ENCODE results near the gene TGFBR3L. TPM values are rescaled to one million over a fixed set of nuclear protein-coding genes. Genes with fewer than 3 reads are reported as not detected.

TGFBR3L gene
- total and polyA plus RNA-seq, 2 of the 8 experiments (the other 6 are each of a cell fraction or from before 2014, with no cell fraction given) = 3.1 to 3.7 TPM

- Histone ChIP-seq H3K18ac (ENCODE audit: extremely low read depth, low read length) (no peak overlapping the region; the same call in none of the 2 replicates), H3K79me1 (ENCODE audit: low read depth, low read length) (no peaks in the 10 kb centered on the region; the same call in 1 of the 2 replicates), H4K20me1 (replicated peaks in 1 of 2; ENCODE audit: control insufficient read depth in 1 of 2, insufficient read depth in 2 of 2, low read length in 2 of 2) (peaks cover 4 to 10% of the 10 kb centered on the region in 2 experiments), H2AFZ (ENCODE audit: low read length) (no peak overlapping the region), H3K27me3 (replicated peaks in 1 of 4; ENCODE audit: control insufficient read depth in 3 of 4, extremely low read depth in 1 of 4, insufficient read depth in 3 of 4, low read length in 3 of 4) (peaks cover 2 to 33% (median 22%) of the 10 kb centered on the region in 4 experiments), H3K23ac (ENCODE audit: insufficient read length) (no peak overlapping the region), H3K9me3 (ENCODE audit: insufficient read depth in 2 of 2, low read depth in 1 of 2, low read length in 1 of 2) (no peaks in the 10 kb centered on the region), H3K27ac (ENCODE audit: low read depth, low read length) (no peak overlapping the region; the same call in 1 of the 2 replicates), H3K4me2 (ENCODE audit: insufficient read depth in 1 of 2, low read depth in 2 of 2, low read length in 2 of 2) (peak overlapping the region; percentile 75 to 86), H3K4me3 (ENCODE audit: extremely low read depth in 1 of 4, insufficient read depth in 2 of 4, low read depth in 3 of 4, low read length in 4 of 4) (peak overlapping the region; percentile 26 to 61 (median 44)), H4K8ac (ENCODE audit: extremely low read depth, insufficient read depth, low read length) (peak overlapping the region; percentile 79; the same call in 1 of the 2 replicates), H2BK15ac (ENCODE audit: low read length) (no peak overlapping the region), H2BK120ac (replicated peaks; ENCODE audit: low read depth, low read length) (no peak overlapping the region), H2AK5ac (ENCODE audit: low read depth, low read length) (no peak overlapping the region), H2BK20ac (ENCODE audit: low read length) (no peak overlapping the region), H4K91ac (replicated peaks; ENCODE audit: insufficient read length, low read length) (no peak overlapping the region), H2BK5ac (ENCODE audit: low read depth, low read length) (peak overlapping the region; percentile 24; the same call in 1 of the 2 replicates), H3K23me2 (ENCODE audit: low read depth, low read length) (peaks cover 13% of the 10 kb centered on the region), H3K36me3 (ENCODE audit: control insufficient read depth in 2 of 4, insufficient read depth in 4 of 4, low read length in 3 of 4) (no peaks in the 10 kb centered on the region), H3K9ac (replicated peaks in 1 of 4; ENCODE audit: extremely low read depth in 1 of 4, low read depth in 3 of 4, low read length in 3 of 4) (peak overlapping the region in 1 of 4 experiments; percentile 29; a peak in 1 of 7 replicates), H4K5ac (ENCODE audit: insufficient read length, low read depth, low read length) (peak overlapping the region; percentile 51), H3K14ac (ENCODE audit: insufficient read length) (no peak overlapping the region), H3K79me2 (ENCODE audit: control insufficient read depth in 1 of 2, insufficient read depth in 2 of 2, low read length in 2 of 2) (no peaks in the 10 kb centered on the region), H2BK12ac (ENCODE audit: low read depth, low read length) (no peak overlapping the region), H3K56ac (replicated peaks; ENCODE audit: insufficient read length, low read depth, low read length) (no peak overlapping the region), H3K4ac (replicated peaks; ENCODE audit: insufficient read length, low read depth, low read length) (no peak overlapping the region), H3K4me1 (replicated peaks in 1 of 4; ENCODE audit: control insufficient read depth in 3 of 4, insufficient read depth in 4 of 4, low read length in 3 of 4) (peaks cover 0 to 26% (median 14%) of the 10 kb centered on the region in 4 experiments; a peak in 5 of 7 replicates)
- FAIRE-seq (peak; percentile 85), DNase-seq (ENCODE audit: low read depth in 1 of 2, low spot score in 2 of 2) (peak; percentile 82 to 97)
- WGBS, 2 experiments (ENCODE audit: extremely low coverage in 1 of 2, insufficient coverage in 1 of 2, insufficient read length in 1 of 2, insufficient replicate concordance in 2 of 2, low coverage in 1 of 2, low lambda C conversion rate in 2 of 2, missing lambda C conversion rate in 1 of 2) = 4% methylated on average over 58 of the region's 67 CpGs; no CpG with 5 or more reads in 1 of the 2 experiments
- POLR2A ChIA-PET (ENCODE audit: partially characterized antibody) = interaction anchor here (0.7 to 10.5 kb wide), 12 partner anchors 8 to 75 kb away, joined by 3 to 106 read pairs (median 4); partner anchors contain the start of genes MAP2K7, SNAPC2, TGFBR3L and TIMM44
- CTCF ChIA-PET (ENCODE audit: partially characterized antibody) = interaction anchor here (0.6 to 2.1 kb wide), 26 partner anchors 8 to 362 kb away, joined by 3 to 22 read pairs (median 5); partner anchors contain the start of genes MAP2K7, SNAPC2, TGFBR3L and TIMM44
- TF ChIP-seq RAD21 (IDR thresholded peaks at IDR 0.05 in 1 of 2, conservative IDR thresholded peaks at IDR 0.05 in 1 of 2; ENCODE audit: low read depth in 2 of 2, low read length in 2 of 2) = peak in 1 of 2 experiments; percentile 46; a peak in 1 of 4 replicates
- no peak for TF ChIP-seq ATF3 (IDR thresholded peaks at IDR 0.05; ENCODE audit: insufficient read depth, low read depth, low read length)
- TF ChIP-seq BACH1 (IDR thresholded peaks at IDR 0.05; ENCODE audit: low read length) = 0 out of 2 replicates have a peak, but pooled peaks have one; percentile 26
- TF ChIP-seq ASH2L (IDR thresholded peaks at IDR 0.05; ENCODE audit: low read length) = peak; percentile 69
- TF ChIP-seq, protein P1, sequence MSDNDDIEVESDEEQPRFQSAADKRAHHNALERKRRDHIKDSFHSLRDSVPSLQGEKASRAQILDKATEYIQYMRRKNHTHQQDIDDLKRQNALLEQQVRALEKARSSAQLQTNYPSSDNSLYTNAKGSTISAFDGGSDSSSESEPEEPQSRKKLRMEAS (IDR thresholded peaks at IDR 0.05) = peak; percentile 71
- TF ChIP-seq SP1 (IDR thresholded peaks at IDR 0.05; ENCODE audit: low read depth, low read length) = 0 out of 2 replicates have a peak, but pooled peaks have one; percentile 23
- peak in 1 of 2 experiments; percentile 64; a peak in 1 of 4 replicates for TF ChIP-seq SIN3A (conservative IDR thresholded peaks at IDR 0.05 in 1 of 2, IDR thresholded peaks at IDR 0.05 in 1 of 2; ENCODE audit: low read depth in 1 of 2, low read length in 2 of 2)
- TF ChIP-seq TAF1 (IDR thresholded peaks at IDR 0.05; ENCODE audit: low read depth, low read length) = 0 out of 2 replicates have a peak, but pooled peaks have one; percentile 3
- 0 out of 2 replicates have a peak, but pooled peaks have one; percentile 39 for TF ChIP-seq TCF12 (IDR thresholded peaks at IDR 0.05; ENCODE audit: low read depth, low read length)
Observed at GRCh38 chr19:7868671-7869452, 45.8 kb upstream of the TGFBR3L start.

All from H1 (cell line).